Endothelial cell of umbilical vein (primary cell): ENCODE data around the gene PTPN5. TPM values are rescaled to one million over a fixed set of nuclear protein-coding genes. Genes with fewer than 3 reads are reported as not detected.

ENCODE experiments used
- BruUV-seq: library from RNA; stranded (reverse); fragments of 400-500 nt; replicated peaks from 2 replicates; lab custom pipeline; 2021; lab: Mats Ljungman, UMichigan
- CTCF ChIA-PET: fragments of 300-600, 350-600 bp; sonication (Branson Sonifier 250); formaldehyde crosslinking; loops from one replicate; lab custom pipeline; 2021; ENCODE audit warnings: antibody characterized with exemption, inconsistent platforms; lab: Charles Lee
- POLR2A ChIA-PET: fragments of 300-600, 350-600 bp; sonication (Branson Sonifier 250); formaldehyde crosslinking; loops from one replicate; lab custom pipeline; 2021; ENCODE audit warnings: antibody characterized with exemption, inconsistent platforms; lab: Charles Lee
- DNase-seq: peaks from one replicate; pipeline ENCODE4 v3.0.0-alpha.2; 2011; ENCODE audit warnings: low read depth, low spot score
- FAIRE-seq: peaks from 2 replicates; lab custom pipeline; 2011; peaks lifted over from hg19 to GRCh38; lab: Jason Lieb, UNC
- H2AFZ ChIP-seq: 2 replicates; pipeline ENCODE4 v1.6.0; 2012; ENCODE audit warnings: low read depth, low read length, control low read depth, inconsistent platforms
- H3K27ac ChIP-seq: 2 replicates; pipeline ENCODE4 v1.5.1; 2011; ENCODE audit warnings: low read depth, mild to moderate bottlenecking, control low read depth, low read length, moderate library complexity; ENCODE audit not compliant: insufficient read depth
- H3K27me3 ChIP-seq, 2 experiments: 2 replicates each; pipeline versions ENCODE4 v1.6.0 to v1.6.1; 2011; ENCODE audit warnings: low read length in 2 of 2, mixed read lengths in 1 of 2; ENCODE audit not compliant: control insufficient read depth in 2 of 2, insufficient read depth in 2 of 2
- H3K36me3 ChIP-seq, 2 experiments: 2 replicates in 1 of 2; 3 replicates in 1 of 2; pipeline ENCODE4 v1.5.1; 2011; ENCODE audit warnings: low read length in 2 of 2, mild to moderate bottlenecking in 1 of 2, moderate library complexity in 1 of 2; ENCODE audit not compliant: control insufficient read depth in 2 of 2, insufficient read depth in 2 of 2; ENCODE audit errors: extremely low read depth in 1 of 2
- H3K4me1 ChIP-seq: 3 replicates; pipeline ENCODE4 v1.5.1; 2011; ENCODE audit warnings: mild to moderate bottlenecking, low read length; ENCODE audit not compliant: control insufficient read depth, insufficient read depth; ENCODE audit errors: extremely low read depth
- H3K4me2 ChIP-seq: 2 replicates; pipeline ENCODE4 v1.6.1; 2011; ENCODE audit warnings: low read length, control low read depth, mixed read lengths; ENCODE audit not compliant: insufficient read depth
- H3K4me3 ChIP-seq, 3 experiments: fragments of 200-600 bp in 1 of 3; sonication (generic), shearing (Covaris generic) in 1 of 3; replicated peaks in 1 of 3; 2 replicates each; pipeline ENCODE4 v1.5.1; 2011 to 2016; ENCODE audit warnings: control low read depth in 3 of 3, low read length in 3 of 3, mild to moderate bottlenecking in 2 of 3, inconsistent platforms in 1 of 3, low read depth in 1 of 3, moderate library complexity in 1 of 3; ENCODE audit not compliant: insufficient read depth in 1 of 3
- H3K79me2 ChIP-seq: 2 replicates; pipeline ENCODE4 v1.6.0; 2012; ENCODE audit warnings: low read length, inconsistent platforms; ENCODE audit not compliant: control insufficient read depth, insufficient read depth
- H3K9ac ChIP-seq: replicated peaks from 2 replicates; pipeline ENCODE3; 2011; ENCODE audit warnings: low read length, control low read depth; ENCODE audit not compliant: insufficient read depth; ENCODE audit errors: extremely low read depth
- H3K9me1 ChIP-seq: replicated peaks from 3 replicates; pipeline ENCODE4 v1.6.0; 2011; ENCODE audit warnings: mild to moderate bottlenecking, low read length; ENCODE audit not compliant: control insufficient read depth, insufficient read depth; ENCODE audit errors: extremely low read depth
- H3K9me3 ChIP-seq: replicated peaks from 2 replicates; pipeline ENCODE4 v1.5.1; 2012; ENCODE audit warnings: low read length, inconsistent platforms; ENCODE audit not compliant: control insufficient read depth, insufficient read depth
- H4K20me1 ChIP-seq: replicated peaks from 2 replicates; pipeline ENCODE3; 2011; ENCODE audit warnings: mild to moderate bottlenecking, low read length; ENCODE audit not compliant: control insufficient read depth, insufficient read depth; ENCODE audit errors: extremely low read depth
- CTCF ChIP-seq, 2 donors: IDR thresholded peaks; 1 replicate in 1 of 2; 2 replicates in 1 of 2; pipeline ENCODE4 v1.5.1; 2011; ENCODE audit warnings: low read length in 2 of 2, mild to moderate bottlenecking in 2 of 2, moderate library complexity in 2 of 2, control low read depth in 1 of 2, inconsistent platforms in 1 of 2, low read depth in 1 of 2; ENCODE audit not compliant: insufficient read depth in 1 of 2; ENCODE audit errors: extremely low read depth in 1 of 2
- EZH2 ChIP-seq: IDR thresholded peaks from 2 replicates; pipeline ENCODE4 v1.6.1; 2012; ENCODE audit warnings: borderline replicate concordance, low read depth, mild to moderate bottlenecking, moderate library complexity, low read length, inconsistent platforms; ENCODE audit not compliant: severe bottlenecking
- FOS ChIP-seq: IDR thresholded peaks from 2 replicates; pipeline ENCODE4 v1.6.1; 2011; ENCODE audit warnings: mild to moderate bottlenecking, low read length, moderate library complexity, borderline replicate concordance; ENCODE audit not compliant: insufficient read depth
- GATA2 ChIP-seq: IDR thresholded peaks from 2 replicates; pipeline ENCODE4 v1.7.0; 2011; ENCODE audit warnings: low read depth, mild to moderate bottlenecking, moderate library complexity, mixed read lengths, low read length; ENCODE audit not compliant: insufficient read length, insufficient read depth
- JUN ChIP-seq: IDR thresholded peaks from 2 replicates; pipeline ENCODE4 v1.6.1; 2011; ENCODE audit warnings: borderline replicate concordance, low read depth; ENCODE audit not compliant: insufficient read length, insufficient read depth
- MAX ChIP-seq: IDR thresholded peaks from 2 replicates; pipeline ENCODE4 v1.6.1; 2011; ENCODE audit not compliant: insufficient read depth, insufficient read length
- MYC ChIP-seq: IDR thresholded peaks from one replicate; pipeline ENCODE4 v1.6.1; 2011; ENCODE audit warnings: mild to moderate bottlenecking, low read depth, low read length
- POLR2A ChIP-seq: IDR thresholded peaks from 2 replicates; pipeline ENCODE4 v1.6.1; 2012; ENCODE audit warnings: low read depth, mild to moderate bottlenecking, control low read depth, low read length
- POLR2AphosphoS5 ChIP-seq: IDR thresholded peaks from 2 replicates; pipeline ENCODE4 v1.6.1; 2012; ENCODE audit warnings: low read depth, mild to moderate bottlenecking, control low read depth, low read length, moderate library complexity; ENCODE audit not compliant: insufficient read depth
- dilution Hi-C: fragments of 300-500 bp; cut with MboI; formaldehyde crosslinking; loops from one replicate; pipeline ENCODE4 v1.15.0; 2019; ENCODE audit warnings: low sequenced_read_pairs; ENCODE audit not compliant: extremely low pct_ligation_motif_present
- intact Hi-C: fragments of 100-400 bp; cut with micrococcal nuclease; formaldehyde crosslinking; loops from one replicate; pipeline ENCODE4 v1.10.0; 2022
- polyA plus RNA-seq, 4 experiments: library from polyadenylated mRNA; depleted of rRNA in 3 of 4; stranded (reverse) in 3 of 4; unstranded in 1 of 4; fragments of >200 nt; gene quantifications; 2 replicates each; pipeline versions ENCODE4 v1.2.1 to v1.2.3, GENCODE V29; 2011 to 2012; ENCODE audit warnings: missing spikeins in 1 of 4
- total RNA-seq: library from RNA; stranded (reverse); gene quantifications from 2 replicates; pipeline ENCODE4 v1.2.3, GENCODE V29; 2021

The PTPN5 gene
- total and polyA plus RNA-seq, 2 donors (not counting 3 experiments of a cell fraction or from before 2014, with no cell fraction given), result not detected

- H3K9me1 ChIP-seq, result no peaks in the 10 kb centered on the region
- no peaks in the 10 kb centered on the region for H3K9me3 ChIP-seq
- peaks cover 2 to 6% of the 10 kb centered on the region in 2 experiments for H3K27me3 ChIP-seq
- TF ChIP-seq JUN (no peak), EZH2 (no peak)
- DNase-seq (no peak), FAIRE-seq (no peak)
- no peaks in the 10 kb centered on the region for H4K20me1 ChIP-seq
- no peak overlapping the region for H3K27ac ChIP-seq
- no peak overlapping the region for H3K4me2 ChIP-seq
- ChIA-PET POLR2A (no interaction called here), CTCF (interaction anchor here (1.2 kb wide), 1 partner anchor 23 kb away, joined by 3 read pairs; no protein-coding TSS in a partner anchor)
- no TSS peak for BruUV-seq
- no peaks in the 10 kb centered on the region for H3K79me2 ChIP-seq
- peaks cover 11% of the 10 kb centered on the region for H3K4me1 ChIP-seq
- dilution Hi-C loops, result no loop called here
- no peak overlapping the region for H2AFZ ChIP-seq
- H3K9ac ChIP-seq, result no peak overlapping the region
- H3K4me3 ChIP-seq, result no peak overlapping the region
- peaks cover 0 to 2% of the 10 kb centered on the region in 2 experiments for H3K36me3 ChIP-seq
- intact Hi-C loops, result no loop called here
These were observed 91.2 kb downstream of the PTPN5 start for GRCh38 chr11:18700375-18700774.

GRCh38 chr11:18699848-18700261 is 91.7 kb downstream of the PTPN5 start:
- peaks cover 0 to 2% of the 10 kb centered on the region in 2 experiments for H3K36me3 ChIP-seq
- no peak overlapping the region for H3K4me3 ChIP-seq
- peaks cover 11% of the 10 kb centered on the region for H3K4me1 ChIP-seq
- dilution Hi-C loops (no loop called here), intact Hi-C loops (no loop called here)
- H4K20me1 ChIP-seq, result no peaks in the 10 kb centered on the region
- FAIRE-seq (no peak), DNase-seq (no peak)
- H3K27ac ChIP-seq, result no peak overlapping the region
- H3K27me3 ChIP-seq, result peaks cover 0 to under 1% of the 10 kb centered on the region in 2 experiments
- no TSS peak for BruUV-seq
- ChIA-PET CTCF (interaction anchor here (0.9 to 1.2 kb wide), 2 partner anchors 23 to 65 kb away, joined by 3 read pairs; no protein-coding TSS in a partner anchor), POLR2A (no interaction called here)
- H3K79me2 ChIP-seq, result no peaks in the 10 kb centered on the region
- H2AFZ ChIP-seq, result no peak overlapping the region
- no peaks in the 10 kb centered on the region for H3K9me3 ChIP-seq
- no peak overlapping the region for H3K9ac ChIP-seq
- no peak overlapping the region for H3K4me2 ChIP-seq
- TF ChIP-seq EZH2 (no peak), POLR2A (no peak), MYC (no peak), POLR2AphosphoS5 (no peak), MAX (no peak), CTCF (IDR thresholded peaks at IDR 0.05; ENCODE audit: extremely low read depth in 1 of 2, insufficient read depth in 1 of 2, low read depth in 1 of 2, low read length in 2 of 2) (no peak), FOS (no peak), GATA2 (no peak), JUN (no peak)
- no peaks in the 10 kb centered on the region for H3K9me1 ChIP-seq
